Measurements from ENCODE around the gene EDARADD. TPM values are rescaled to one million over a fixed set of nuclear protein-coding genes. Genes with fewer than 3 reads are reported as not detected.

Gene EDARADD
- total RNA-seq, 1 experiment from 2014 or later: 0.30 TPM

DNA sequence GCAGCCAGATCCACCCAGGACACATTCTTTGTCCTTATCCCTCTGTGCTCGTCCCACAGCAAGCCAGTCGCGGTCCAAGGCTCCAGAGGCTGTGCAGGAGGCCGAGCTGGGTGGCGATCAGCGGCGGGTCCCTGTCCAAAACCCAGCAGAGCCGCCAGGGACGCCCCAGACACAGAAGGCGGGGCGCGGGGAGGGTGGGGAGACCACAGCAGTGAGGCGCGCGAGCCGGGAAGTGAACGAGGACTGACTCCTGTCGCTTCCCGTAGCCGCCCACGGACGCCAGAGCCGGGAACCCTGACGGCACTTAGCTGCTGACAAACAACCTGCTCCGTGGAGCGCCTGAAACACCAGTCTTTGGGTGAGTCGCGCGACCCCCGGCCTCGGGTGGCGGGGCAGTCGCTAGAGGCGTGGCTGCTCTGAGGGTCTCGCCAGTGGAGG is 129.6 kb downstream of the EDARADD start, which contains the start of gene LGALS8 (continued):
- TF ChIP-seq CBX3 (IDR thresholded peaks at IDR 0.05; ENCODE audit: low read depth) (0 out of 2 replicates have a peak, but pooled peaks have one; percentile 5), SIN3A (IDR thresholded peaks at IDR 0.05; ENCODE audit: low read depth) (peak; percentile 63; the same call in 1 of the 2 replicates)

DNA sequence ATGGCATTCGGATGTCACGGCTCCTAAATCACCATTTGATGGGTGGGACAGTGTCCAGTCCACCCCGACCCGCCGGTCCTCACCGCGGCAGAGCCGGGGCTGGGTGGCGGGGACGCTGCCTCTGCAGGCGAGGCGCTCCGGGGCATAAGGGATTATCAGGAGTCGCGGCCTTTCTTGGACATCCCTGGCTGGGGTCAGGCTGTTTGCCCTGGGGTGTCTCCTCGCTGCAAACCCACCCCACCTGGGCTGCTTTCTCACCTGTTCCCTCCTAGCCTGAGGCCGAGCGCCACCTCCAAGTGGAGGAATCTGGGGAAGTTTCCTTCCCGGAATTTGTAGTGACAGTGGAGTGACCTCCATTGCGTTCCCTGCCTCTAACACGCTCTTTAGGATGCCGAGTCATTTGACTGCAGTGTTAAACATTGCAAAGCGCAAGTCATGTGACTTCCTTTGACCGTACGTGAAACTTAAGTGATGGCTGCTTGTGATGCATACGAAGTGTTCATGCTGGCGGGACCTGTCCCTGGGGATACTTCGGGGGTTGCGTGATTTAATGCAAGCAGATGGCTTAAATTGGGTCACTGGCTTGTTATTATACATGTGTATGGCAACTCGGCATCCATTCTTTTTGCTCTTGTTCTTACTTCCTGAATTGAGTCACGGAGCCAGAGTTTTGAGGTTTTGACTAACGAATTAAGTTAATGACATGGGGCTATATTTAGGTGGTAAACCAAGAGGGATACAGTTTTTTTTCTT is 130.2 kb downstream of the EDARADD start:
- H3K4me2 ChIP-seq (ENCODE audit: low read length): peak overlapping the region; percentile 91
- peak overlapping the region; percentile 90 for H3K9ac ChIP-seq (ENCODE audit: low read length)
- peaks cover 13% of the 10 kb centered on the region for H3K79me2 ChIP-seq (ENCODE audit: insufficient read depth, low read length)
- intact Hi-C loops (cut with micrococcal nuclease): no loop called here
- H3K4me3 ChIP-seq (replicated peaks in 1 of 2; ENCODE audit: low read depth in 1 of 2, low read length in 2 of 2): peak overlapping the region; percentile 76 to 99
- DNase-seq (ENCODE audit: low read depth, low spot score) (peak; percentile 64), ATAC-seq (peak; percentile 78)
- H3K4me1 ChIP-seq (ENCODE audit: control insufficient read depth in 1 of 2, insufficient read depth in 2 of 2, low read length in 2 of 2): peaks cover 5 to 14% of the 10 kb centered on the region in 2 experiments; a peak in 2 of 4 replicates
- no peaks in the 10 kb centered on the region for H3K27me3 ChIP-seq (ENCODE audit: insufficient read depth, low read length)
- peak overlapping the region; percentile 62 for H3K27ac ChIP-seq (ENCODE audit: low read depth, low read length)
- peaks cover 0 to 8% of the 10 kb centered on the region in 2 experiments; a peak in 1 of 4 replicates for H3K36me3 ChIP-seq (ENCODE audit: control insufficient read depth in 1 of 2, insufficient read depth in 2 of 2, low read length in 2 of 2)
- CTCF ChIA-PET: interaction anchor here (1.0 kb wide), 1 partner anchor 418 kb away, joined by 3 read pairs; no protein-coding TSS in a partner anchor
- TF ChIP-seq CBX3 (IDR thresholded peaks at IDR 0.05; ENCODE audit: low read depth) (peak; percentile 2; the same call in 1 of the 2 replicates), YY1 (IDR thresholded peaks at IDR 0.05; ENCODE audit: extremely low read depth, insufficient replicate concordance, low read depth, low read length) (peak; percentile 86), POLR2AphosphoS5 (IDR thresholded peaks at IDR 0.05; ENCODE audit: low read depth, low read length) (peak; percentile 45), POLR2A (IDR thresholded peaks at IDR 0.05; ENCODE audit: borderline replicate concordance, extremely low read depth, insufficient read depth, insufficient read length) (peak; percentile 80), JUND (IDR thresholded peaks at IDR 0.05) (no peak), ZFX (IDR thresholded peaks at IDR 0.05) (peak; percentile 25; the same call in 1 of the 2 replicates), SIN3A (IDR thresholded peaks at IDR 0.05; ENCODE audit: low read depth) (peak; percentile 25; the same call in 1 of the 2 replicates)
- TF ChIP-seq, protein P1, sequence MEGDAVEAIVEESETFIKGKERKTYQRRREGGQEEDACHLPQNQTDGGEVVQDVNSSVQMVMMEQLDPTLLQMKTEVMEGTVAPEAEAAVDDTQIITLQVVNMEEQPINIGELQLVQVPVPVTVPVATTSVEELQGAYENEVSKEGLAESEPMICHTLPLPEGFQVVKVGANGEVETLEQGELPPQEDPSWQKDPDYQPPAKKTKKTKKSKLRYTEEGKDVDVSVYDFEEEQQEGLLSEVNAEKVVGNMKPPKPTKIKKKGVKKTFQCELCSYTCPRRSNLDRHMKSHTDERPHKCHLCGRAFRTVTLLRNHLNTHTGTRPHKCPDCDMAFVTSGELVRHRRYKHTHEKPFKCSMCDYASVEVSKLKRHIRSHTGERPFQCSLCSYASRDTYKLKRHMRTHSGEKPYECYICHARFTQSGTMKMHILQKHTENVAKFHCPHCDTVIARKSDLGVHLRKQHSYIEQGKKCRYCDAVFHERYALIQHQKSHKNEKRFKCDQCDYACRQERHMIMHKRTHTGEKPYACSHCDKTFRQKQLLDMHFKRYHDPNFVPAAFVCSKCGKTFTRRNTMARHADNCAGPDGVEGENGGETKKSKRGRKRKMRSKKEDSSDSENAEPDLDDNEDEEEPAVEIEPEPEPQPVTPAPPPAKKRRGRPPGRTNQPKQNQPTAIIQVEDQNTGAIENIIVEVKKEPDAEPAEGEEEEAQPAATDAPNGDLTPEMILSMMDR (IDR thresholded peaks at IDR 0.05 in 2 of 3, conservative IDR thresholded peaks at IDR 0.05 in 1 of 3; ENCODE audit: borderline replicate concordance in 1 of 3, insufficient read depth in 1 of 3, low read depth in 2 of 3, low read length in 2 of 3): no peak
- TF ChIP-seq, protein P2, sequence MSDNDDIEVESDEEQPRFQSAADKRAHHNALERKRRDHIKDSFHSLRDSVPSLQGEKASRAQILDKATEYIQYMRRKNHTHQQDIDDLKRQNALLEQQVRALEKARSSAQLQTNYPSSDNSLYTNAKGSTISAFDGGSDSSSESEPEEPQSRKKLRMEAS (IDR thresholded peaks at IDR 0.05): peak; percentile 75
- TF ChIP-seq, protein P3, sequence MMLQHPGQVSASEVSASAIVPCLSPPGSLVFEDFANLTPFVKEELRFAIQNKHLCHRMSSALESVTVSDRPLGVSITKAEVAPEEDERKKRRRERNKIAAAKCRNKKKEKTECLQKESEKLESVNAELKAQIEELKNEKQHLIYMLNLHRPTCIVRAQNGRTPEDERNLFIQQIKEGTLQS (IDR thresholded peaks at IDR 0.05): no peak
- peak overlapping the region; percentile 69 for H2AFZ ChIP-seq (ENCODE audit: low read depth, low read length, poor library complexity, severe bottlenecking)
- no peaks in the 10 kb centered on the region for H4K20me1 ChIP-seq (ENCODE audit: insufficient read depth)
- RAD21 ChIA-PET (ENCODE audit: low non-redundant PET in 1 of 2, low total read pairs in 2 of 2, uncharacterized antibody in 2 of 2, unreplicated experiment in 2 of 2): no interaction called here
- no peaks in the 10 kb centered on the region for H3K9me3 ChIP-seq (ENCODE audit: control insufficient read depth in 1 of 2, insufficient read depth in 1 of 2, low read depth in 1 of 2, low read length in 2 of 2)
- H3K9me2 ChIP-seq (ENCODE audit: insufficient read depth): no peaks in the 10 kb centered on the region
- no TSS peak for BruUV-seq (replicated peaks)
- POLR2A ChIA-PET: interaction anchor here (1.1 kb wide), 1 partner anchor 21 kb away, joined by 3 read pairs; no protein-coding TSS in a partner anchor

All from HCT116 (cell line).